GM15510 (cell line): ENCODE results near the gene KIF7.

Experiments used
- POLR2A ChIP-seq: IDR thresholded peaks from 3 replicates; pipeline ENCODE4 v1.6.1; 2011; ENCODE audit warnings: borderline replicate concordance; ENCODE audit not compliant: insufficient read length; ENCODE audit errors: extremely low read depth

The KIF7 gene

GRCh38 chr15:89675606-89676005 lies 20.3 kb upstream of the KIF7 start:
- no peak for TF ChIP-seq POLR2A

- no peak for TF ChIP-seq POLR2A
Measured at GRCh38 chr15:89674526-89674925, 19.3 kb upstream of the KIF7 start.

- TF ChIP-seq POLR2A, result no peak
Measured at GRCh38 chr15:89673165-89673512, 17.9 kb upstream of the KIF7 start.

GRCh38 chr15:89672221-89673164 lies 17.2 kb upstream of the KIF7 start:
- no peak for TF ChIP-seq POLR2A

- no peak for TF ChIP-seq POLR2A
Measured at GRCh38 chr15:89671687-89672086, 16.4 kb upstream of the KIF7 start.

- no peak for TF ChIP-seq POLR2A
Measured at GRCh38 chr15:89670971-89671560, 15.8 kb upstream of the KIF7 start.

- no peak for TF ChIP-seq POLR2A
Measured at GRCh38 chr15:89669941-89670340, 14.7 kb upstream of the KIF7 start.

- no peak for TF ChIP-seq POLR2A
Measured at GRCh38 chr15:89669309-89669865, 14.1 kb upstream of the KIF7 start.

GRCh38 chr15:89668171-89668570 lies 12.9 kb upstream of the KIF7 start:
- no peak for TF ChIP-seq POLR2A

GRCh38 chr15:89667706-89667960 lies 12.4 kb upstream of the KIF7 start:
- TF ChIP-seq POLR2A, result no peak

GRCh38 chr15:89666858-89667705 lies 11.8 kb upstream of the KIF7 start:
- no peak for TF ChIP-seq POLR2A

- no peak for TF ChIP-seq POLR2A
Measured at GRCh38 chr15:89666184-89666857, 11.1 kb upstream of the KIF7 start.

- no peak for TF ChIP-seq POLR2A
Measured at GRCh38 chr15:89665449-89666181, 10.3 kb upstream of the KIF7 start.

GRCh38 chr15:89664441-89665350 lies 9.4 kb upstream of the KIF7 start:
- no peak for TF ChIP-seq POLR2A
